ENCODE results near the gene AXIN1. TPM values are rescaled to one million over a fixed set of nuclear protein-coding genes. Genes with fewer than 3 reads are reported as not detected.

Gene AXIN1
- polyA plus RNA-seq, 3 donors, result 14.1 to 23.7 (median 22.2) TPM

GRCh38 chr16:320206-320605, 32.3 kb downstream of the AXIN1 start:
- DNase-seq (ENCODE audit: extremely low read depth in 1 of 11, low read depth in 9 of 11, low spot score in 4 of 11), result no peak

- DNase-seq (ENCODE audit: extremely low read depth in 1 of 11, low read depth in 9 of 11, low spot score in 4 of 11), result no peak
Observed at GRCh38 chr16:318628-319027, 33.9 kb downstream of the AXIN1 start.

- DNase-seq (ENCODE audit: extremely low read depth in 1 of 11, low read depth in 9 of 11, low spot score in 4 of 11), result no peak
Observed at GRCh38 chr16:317583-317982, 34.9 kb downstream of the AXIN1 start.

- DNase-seq (ENCODE audit: extremely low read depth in 1 of 11, low read depth in 9 of 11, low spot score in 4 of 11), result no peak
Observed at GRCh38 chr16:316741-317464, 35.6 kb downstream of the AXIN1 start.

- DNase-seq (ENCODE audit: extremely low read depth in 1 of 11, low read depth in 9 of 11, low spot score in 4 of 11), result no peak
Observed at GRCh38 chr16:314795-315299, 37.7 kb downstream of the AXIN1 start.

- no peak for DNase-seq (ENCODE audit: extremely low read depth in 1 of 11, low read depth in 9 of 11, low spot score in 4 of 11)
Observed at GRCh38 chr16:314351-314750, 38.2 kb downstream of the AXIN1 start.

- DNase-seq (ENCODE audit: extremely low read depth in 1 of 11, low read depth in 9 of 11, low spot score in 4 of 11), result no peak
Observed at GRCh38 chr16:311725-312124, 40.8 kb downstream of the AXIN1 start.

- no peak for DNase-seq (ENCODE audit: extremely low read depth in 1 of 11, low read depth in 9 of 11, low spot score in 4 of 11)
Observed at GRCh38 chr16:309476-309875, 43.0 kb downstream of the AXIN1 start.

GRCh38 chr16:307691-308312, 44.7 kb downstream of the AXIN1 start:
- no peak for DNase-seq (ENCODE audit: extremely low read depth in 1 of 11, low read depth in 9 of 11, low spot score in 4 of 11)

GRCh38 chr16:306911-307370, 45.6 kb downstream of the AXIN1 start:
- DNase-seq (ENCODE audit: extremely low read depth in 1 of 11, low read depth in 9 of 11, low spot score in 4 of 11), result no peak

- no peak for DNase-seq (ENCODE audit: extremely low read depth in 1 of 11, low read depth in 9 of 11, low spot score in 4 of 11)
Observed at GRCh38 chr16:305916-306626, 46.5 kb downstream of the AXIN1 start.

GRCh38 chr16:303760-304505, 48.6 kb downstream of the AXIN1 start:
- no peak for DNase-seq (ENCODE audit: extremely low read depth in 1 of 11, low read depth in 9 of 11, low spot score in 4 of 11)

- no peak for DNase-seq (ENCODE audit: extremely low read depth in 1 of 11, low read depth in 9 of 11, low spot score in 4 of 11)
Observed at GRCh38 chr16:301950-302349, 50.6 kb downstream of the AXIN1 start.

GRCh38 chr16:301235-301634, 51.3 kb downstream of the AXIN1 start:
- no peak for DNase-seq (ENCODE audit: extremely low read depth in 1 of 11, low read depth in 9 of 11, low spot score in 4 of 11)

GRCh38 chr16:297832-298231, 54.7 kb downstream of the AXIN1 start:
- no peak for DNase-seq (ENCODE audit: extremely low read depth in 1 of 11, low read depth in 9 of 11, low spot score in 4 of 11)

- no peak for DNase-seq (ENCODE audit: extremely low read depth in 1 of 11, low read depth in 9 of 11, low spot score in 4 of 11)
Observed at GRCh38 chr16:296806-297510, 55.6 kb downstream of the AXIN1 start.

GRCh38 chr16:296276-296675, 56.2 kb downstream of the AXIN1 start:
- no peak for DNase-seq (ENCODE audit: extremely low read depth in 1 of 11, low read depth in 9 of 11, low spot score in 4 of 11)

GRCh38 chr16:293043-293775, 59.3 kb downstream of the AXIN1 start:
- no peak for DNase-seq (ENCODE audit: extremely low read depth in 1 of 11, low read depth in 9 of 11, low spot score in 4 of 11)
